Activated naive CD4-positive, alpha-beta T cell treated with anti-CD3 and anti-CD28 coated beads, Interleukin-2, amount 50 U/mL, for 24 hours (primary cell): ENCODE measurements around the gene FOXN3.

ENCODE experiments used
- H3K27ac Mint-ChIP-seq: one replicate; pipeline ENCODE4 v1.8.0; 2021; ENCODE audit warnings: mild to moderate bottlenecking, mixed read lengths
- H3K27me3 Mint-ChIP-seq: one replicate; pipeline ENCODE4 v1.8.0; 2021; ENCODE audit warnings: mixed read lengths
- H3K36me3 Mint-ChIP-seq: one replicate; pipeline ENCODE4 v1.8.0; 2021; ENCODE audit warnings: mixed read lengths
- H3K4me1 Mint-ChIP-seq: one replicate; pipeline ENCODE4 v1.8.0; 2021; ENCODE audit warnings: mixed read lengths
- H3K4me3 Mint-ChIP-seq: one replicate; pipeline ENCODE4 v1.8.0; 2021; ENCODE audit warnings: mild to moderate bottlenecking, mixed read lengths
- H3K9me3 Mint-ChIP-seq: one replicate; pipeline ENCODE4 v1.8.0; 2021; ENCODE audit warnings: mixed read lengths

Gene FOXN3

DNA sequence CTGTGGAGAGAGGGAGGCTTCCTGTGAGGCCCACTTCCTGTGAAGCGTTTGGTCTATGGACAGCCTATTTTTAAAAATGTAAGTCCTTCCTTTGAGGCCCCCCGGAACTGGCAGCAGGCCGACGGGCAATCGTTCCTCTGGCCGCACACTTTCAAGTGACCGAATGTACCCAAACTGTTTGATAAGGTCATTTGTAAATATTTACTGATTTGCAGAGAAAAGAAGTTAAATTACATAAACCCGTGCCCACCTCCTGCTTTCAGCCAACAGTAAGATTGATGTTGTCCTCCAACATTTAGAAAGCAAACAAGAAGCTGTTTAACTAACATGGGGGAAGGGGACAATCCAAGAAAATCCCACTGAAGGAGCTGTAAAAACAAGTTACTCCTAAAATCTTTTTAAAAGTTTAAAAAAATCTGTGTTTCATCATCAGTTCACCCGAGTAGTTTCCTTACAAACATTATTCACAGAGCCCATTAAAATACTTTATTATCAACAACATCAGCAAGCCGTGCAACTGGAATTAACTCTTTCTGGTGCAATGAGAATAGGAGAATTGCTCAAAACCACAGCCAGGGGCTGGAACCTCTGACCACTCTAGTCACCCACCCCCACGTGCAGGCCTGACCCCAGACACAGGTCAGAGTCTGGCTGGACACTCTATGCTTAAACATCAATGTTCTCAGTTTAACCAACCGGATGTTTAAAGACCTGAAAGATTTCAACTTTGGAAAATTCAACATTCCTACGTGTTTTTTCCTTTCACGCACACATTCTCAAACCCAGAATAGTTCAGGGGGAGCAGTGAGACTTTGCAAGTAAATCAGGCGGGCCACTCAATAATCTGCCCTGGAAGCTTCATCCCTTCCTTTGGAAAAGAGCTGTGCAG is 65.3 kb downstream of the FOXN3 start:
- Mint-ChIP-seq H3K27ac (peak overlapping the region; percentile 95), H3K27me3 (no peaks in the 10 kb centered on the region), H3K4me3 (peak overlapping the region; percentile 76), H3K9me3 (no peaks in the 10 kb centered on the region), H3K36me3 (peaks cover 24% of the 10 kb centered on the region), H3K4me1 (peaks cover 53% of the 10 kb centered on the region)

DNA sequence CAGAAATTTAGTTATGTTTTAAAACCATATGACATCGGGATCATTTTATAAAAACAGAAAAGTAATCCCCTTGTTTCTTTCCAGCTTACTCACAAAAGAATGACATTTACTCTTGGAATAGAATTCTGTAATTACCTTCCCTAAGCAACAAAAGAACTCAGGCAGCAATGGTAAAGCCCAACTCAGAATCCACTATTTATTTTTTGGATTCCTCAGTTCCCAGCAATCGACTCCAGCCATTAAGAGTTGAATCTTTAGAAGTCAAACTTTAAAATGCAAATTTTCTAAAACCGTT is 65.9 kb downstream of the FOXN3 start:
- Mint-ChIP-seq H3K4me1 (peaks cover 53% of the 10 kb centered on the region), H3K27ac (peak overlapping the region; percentile 95), H3K4me3 (peak overlapping the region; percentile 76), H3K27me3 (no peaks in the 10 kb centered on the region), H3K36me3 (peaks cover 26% of the 10 kb centered on the region), H3K9me3 (no peaks in the 10 kb centered on the region)

DNA sequence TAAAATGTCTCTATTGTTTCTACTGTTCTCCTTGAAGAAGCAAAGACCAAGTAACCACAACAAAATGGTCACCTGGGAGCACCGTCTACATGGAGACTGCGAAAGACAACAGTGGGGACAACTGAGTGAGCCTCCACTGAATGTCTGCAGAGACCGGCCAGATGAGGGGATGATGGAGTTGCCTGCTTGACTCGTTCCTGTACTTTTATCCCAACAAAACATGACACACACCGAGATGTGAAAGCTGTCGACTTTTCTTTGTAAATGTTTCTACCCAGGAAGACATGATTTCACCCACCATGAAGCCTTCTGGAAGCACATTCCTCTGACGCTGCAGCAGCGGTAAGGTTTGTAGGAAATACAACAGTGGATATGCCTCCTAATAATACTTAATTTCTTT is 66.9 kb downstream of the FOXN3 start:
- H3K36me3 Mint-ChIP-seq = peaks cover 26% of the 10 kb centered on the region
- H3K4me1 Mint-ChIP-seq = peaks cover 54% of the 10 kb centered on the region
- peak overlapping the region; percentile 64 for H3K4me3 Mint-ChIP-seq

DNA sequence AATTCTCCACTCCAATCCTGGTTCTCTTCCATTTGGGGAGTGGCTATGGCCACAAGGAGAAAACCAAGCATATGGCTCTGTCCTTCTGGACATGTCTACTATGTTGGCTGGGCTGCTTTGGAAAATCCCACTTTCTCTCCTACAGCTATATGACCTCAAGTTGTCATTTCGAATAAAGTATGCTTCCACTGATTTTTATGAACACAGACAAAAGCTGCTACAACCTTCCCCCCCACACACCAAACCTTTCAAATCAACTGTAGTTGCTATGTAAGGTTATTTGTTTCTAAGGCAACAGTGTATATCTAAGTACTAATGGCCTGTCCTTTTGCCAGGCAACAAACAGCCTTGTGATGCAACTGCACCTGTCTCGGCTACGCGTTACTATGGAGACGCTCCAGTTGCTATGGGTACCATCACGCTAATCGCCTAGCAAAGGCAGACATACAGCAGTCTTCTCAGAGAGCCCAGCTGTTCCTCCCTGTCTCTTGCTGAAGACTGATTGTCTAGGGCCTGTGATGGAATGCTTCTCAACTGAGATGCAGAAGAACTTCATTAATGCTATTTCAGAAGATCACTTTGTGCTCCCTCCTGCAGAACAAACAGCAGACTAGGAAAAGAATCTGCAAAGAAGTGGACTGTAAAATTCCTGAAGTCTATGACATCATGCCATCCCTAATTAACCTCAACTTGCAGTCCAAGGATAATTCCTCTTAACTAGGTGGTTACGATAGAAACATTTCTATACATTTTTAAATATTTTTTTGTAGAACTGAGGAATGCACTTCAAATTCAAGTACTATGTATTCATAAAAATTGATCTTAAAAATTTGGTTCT is 67.6 kb downstream of the FOXN3 start:
- Mint-ChIP-seq H3K27ac (no peak overlapping the region), H3K9me3 (no peaks in the 10 kb centered on the region), H3K36me3 (peaks cover 26% of the 10 kb centered on the region), H3K4me3 (no peak overlapping the region), H3K27me3 (no peaks in the 10 kb centered on the region), H3K4me1 (peaks cover 54% of the 10 kb centered on the region)

More for the DNA sequence above, 66.9 kb downstream of the FOXN3 start:
- peak overlapping the region; percentile 73 for H3K27ac Mint-ChIP-seq
- H3K27me3 Mint-ChIP-seq = no peaks in the 10 kb centered on the region
- no peaks in the 10 kb centered on the region for H3K9me3 Mint-ChIP-seq

DNA sequence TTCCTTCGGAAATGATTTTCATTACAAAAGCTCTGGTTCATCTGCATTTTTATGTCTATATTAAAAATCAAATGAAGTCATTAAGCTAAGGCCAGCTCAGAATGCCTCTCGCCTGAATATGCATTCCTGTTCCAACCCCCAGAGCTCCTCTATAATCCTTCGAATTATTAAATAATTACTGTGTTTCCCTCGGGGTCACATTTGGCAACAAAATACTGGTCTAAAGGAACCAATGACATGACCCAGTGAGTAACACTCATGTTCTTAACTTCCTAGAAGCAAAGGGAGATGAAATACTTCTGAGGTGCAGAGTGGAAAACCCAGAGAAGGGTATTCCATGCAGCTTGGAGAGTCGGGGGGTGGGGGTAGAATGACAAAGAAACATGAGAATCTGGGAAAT is 68.3 kb downstream of the FOXN3 start:
- H3K4me3 Mint-ChIP-seq = no peak overlapping the region
- peaks cover 29% of the 10 kb centered on the region for H3K36me3 Mint-ChIP-seq
- H3K4me1 Mint-ChIP-seq = peaks cover 54% of the 10 kb centered on the region
- H3K27ac Mint-ChIP-seq = no peak overlapping the region
- H3K27me3 Mint-ChIP-seq = no peaks in the 10 kb centered on the region
- no peaks in the 10 kb centered on the region for H3K9me3 Mint-ChIP-seq

DNA sequence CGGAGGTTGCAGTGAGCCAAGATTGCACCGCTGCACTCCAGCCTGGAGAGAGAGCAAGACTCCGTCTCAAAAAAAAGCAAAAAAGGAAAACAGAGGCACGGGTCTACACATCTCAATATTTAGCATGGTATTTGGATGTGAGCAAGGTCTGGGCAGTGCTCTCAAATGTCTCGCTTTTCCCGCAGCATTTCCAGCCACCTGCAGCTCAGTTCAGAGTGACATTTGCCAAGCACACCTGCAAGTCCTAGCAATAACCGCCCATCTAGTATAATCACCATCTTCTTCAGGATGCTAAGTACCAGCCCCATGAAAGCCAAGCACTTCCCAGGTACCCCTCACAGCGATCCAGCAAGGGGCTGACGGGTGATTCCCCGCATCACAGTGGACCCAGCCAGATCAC is 69.1 kb downstream of the FOXN3 start:
- Mint-ChIP-seq H3K36me3 (peaks cover 29% of the 10 kb centered on the region), H3K4me1 (peaks cover 50% of the 10 kb centered on the region), H3K27me3 (no peaks in the 10 kb centered on the region), H3K27ac (no peak overlapping the region), H3K9me3 (no peaks in the 10 kb centered on the region), H3K4me3 (no peak overlapping the region)

DNA sequence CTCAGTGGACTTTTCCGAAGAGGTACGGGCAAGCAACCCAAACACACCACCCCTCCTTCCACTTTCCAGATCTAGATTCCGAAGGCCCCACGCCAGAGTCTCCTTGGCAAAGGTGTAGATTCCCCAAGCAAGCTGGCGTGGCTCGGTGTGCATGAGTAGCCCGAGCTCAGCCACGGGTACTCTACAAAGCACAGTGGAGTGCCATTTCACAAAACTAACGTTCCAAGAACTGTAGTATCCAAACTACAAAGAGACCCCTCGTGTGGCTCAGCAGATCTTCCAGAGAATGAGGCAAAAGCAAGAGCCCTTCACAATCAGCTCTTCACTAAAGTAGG is 72.1 kb downstream of the FOXN3 start:
- H3K27ac Mint-ChIP-seq = no peak overlapping the region
- peaks cover 30% of the 10 kb centered on the region for H3K36me3 Mint-ChIP-seq
- no peaks in the 10 kb centered on the region for H3K9me3 Mint-ChIP-seq
- H3K4me3 Mint-ChIP-seq = no peak overlapping the region
- peaks cover 38% of the 10 kb centered on the region for H3K4me1 Mint-ChIP-seq
- no peaks in the 10 kb centered on the region for H3K27me3 Mint-ChIP-seq

DNA sequence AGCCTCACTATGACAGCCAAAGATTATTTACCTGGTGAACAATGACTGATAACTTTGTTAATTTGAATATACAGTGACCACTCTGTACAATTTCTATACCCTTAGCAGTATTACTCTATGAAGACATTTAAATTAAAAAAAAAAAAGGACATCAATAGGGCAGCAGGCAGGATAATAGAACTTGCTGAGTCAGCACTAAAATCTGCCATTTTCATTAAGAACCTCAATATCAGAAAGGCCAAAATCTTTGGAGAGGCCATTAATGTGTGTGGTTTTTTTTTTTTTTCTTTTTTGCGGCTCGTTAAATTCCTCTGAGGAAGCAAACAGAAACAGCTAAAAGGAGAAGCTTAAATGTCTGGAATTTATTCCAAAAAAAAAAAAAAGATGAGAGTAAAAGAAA is 73.7 kb downstream of the FOXN3 start:
- Mint-ChIP-seq H3K4me3 (no peak overlapping the region), H3K9me3 (no peaks in the 10 kb centered on the region), H3K27ac (no peak overlapping the region), H3K27me3 (no peaks in the 10 kb centered on the region), H3K36me3 (peaks cover 21% of the 10 kb centered on the region), H3K4me1 (peaks cover 38% of the 10 kb centered on the region)

DNA sequence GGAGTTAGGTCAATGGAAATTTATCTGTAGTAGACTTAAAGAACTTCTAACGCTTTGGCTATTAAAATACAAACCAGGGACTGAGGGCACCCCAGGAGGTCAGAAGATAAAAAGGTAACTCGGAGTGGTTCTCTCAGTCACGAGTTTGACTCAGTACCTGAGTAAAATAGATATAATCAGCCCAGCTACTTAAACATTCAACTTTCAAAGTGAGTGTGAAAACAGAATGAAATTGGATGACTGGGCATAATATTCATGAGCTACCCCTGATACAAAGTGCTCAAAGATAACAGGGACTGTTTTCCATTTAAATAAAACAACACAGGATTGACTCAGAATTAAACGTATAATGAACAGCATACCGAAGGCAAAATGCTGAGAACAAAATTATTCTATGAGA is 75.0 kb downstream of the FOXN3 start:
- Mint-ChIP-seq H3K9me3 (no peaks in the 10 kb centered on the region), H3K36me3 (peaks cover 14% of the 10 kb centered on the region), H3K27ac (no peak overlapping the region), H3K27me3 (no peaks in the 10 kb centered on the region), H3K4me3 (no peak overlapping the region), H3K4me1 (peaks cover 41% of the 10 kb centered on the region)

DNA sequence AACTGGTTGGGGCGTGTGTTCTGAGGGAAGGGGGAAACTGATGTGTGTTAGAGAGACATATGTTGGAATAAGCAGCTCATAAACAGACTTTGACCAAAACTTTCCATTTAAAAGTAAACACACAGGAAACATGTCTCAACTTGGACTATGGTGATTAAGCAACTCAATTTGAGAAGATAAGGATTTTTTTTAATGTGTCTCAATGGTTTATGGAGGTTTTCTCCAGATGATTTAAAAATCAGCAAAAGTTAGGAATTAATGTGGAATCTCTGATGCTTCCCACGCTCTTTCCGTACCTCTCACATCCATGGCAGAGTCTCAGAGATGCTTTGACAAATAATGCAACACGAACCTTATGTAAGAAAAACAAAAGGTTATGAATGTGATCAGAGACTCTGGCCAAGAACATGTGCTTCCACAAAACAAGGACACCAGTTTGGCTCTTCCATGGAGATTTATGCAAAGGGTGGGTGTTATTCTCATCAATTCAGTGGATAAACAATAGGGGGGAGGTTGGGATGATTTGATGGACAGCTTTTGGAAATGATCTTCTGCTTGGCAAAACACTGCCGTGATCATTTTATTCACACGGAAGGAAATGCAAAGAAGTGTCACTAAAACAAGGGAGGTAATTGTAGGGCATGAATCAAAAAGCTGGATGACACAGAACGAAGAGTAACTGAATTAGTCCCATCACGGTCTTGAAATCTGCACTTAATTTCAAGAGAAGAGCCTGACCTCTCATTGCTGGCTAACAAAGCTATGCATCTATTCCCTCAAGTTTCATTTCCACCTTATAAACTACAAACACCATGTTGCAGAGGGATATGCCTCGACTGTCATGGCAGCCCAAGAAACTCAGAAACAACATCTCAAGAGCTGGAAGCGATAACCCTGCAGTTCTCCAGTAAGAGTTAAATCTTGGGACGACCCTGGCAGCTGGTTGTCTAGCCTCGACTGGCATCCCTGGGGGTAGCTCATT is 76.5 kb downstream of the FOXN3 start:
- peaks cover 47% of the 10 kb centered on the region for H3K4me1 Mint-ChIP-seq
- H3K27me3 Mint-ChIP-seq = no peaks in the 10 kb centered on the region
- no peak overlapping the region for H3K4me3 Mint-ChIP-seq
- peaks cover 8% of the 10 kb centered on the region for H3K36me3 Mint-ChIP-seq
- no peaks in the 10 kb centered on the region for H3K9me3 Mint-ChIP-seq
- H3K27ac Mint-ChIP-seq = no peak overlapping the region

DNA sequence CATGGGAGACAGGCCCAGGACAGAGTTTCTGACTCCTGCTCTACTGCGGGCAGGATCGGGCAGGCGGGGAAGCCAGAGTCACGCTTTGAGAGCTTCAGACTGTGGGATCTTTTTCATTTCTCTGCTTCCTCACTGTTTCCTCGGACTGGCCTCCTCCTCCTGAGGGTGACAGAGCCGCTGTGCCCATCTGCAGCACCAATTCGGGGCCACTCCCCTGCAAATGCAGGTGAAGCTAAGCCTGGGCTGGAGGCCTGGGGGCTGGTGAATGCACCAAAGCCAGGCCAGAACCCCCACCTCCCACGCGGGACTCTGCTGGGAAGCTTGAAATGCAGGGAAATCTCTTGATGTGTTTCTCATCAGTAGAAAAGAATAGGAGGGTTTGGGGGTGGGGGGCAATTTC is 77.5 kb downstream of the FOXN3 start:
- no peaks in the 10 kb centered on the region for H3K27me3 Mint-ChIP-seq
- H3K4me1 Mint-ChIP-seq = peaks cover 47% of the 10 kb centered on the region
- peaks cover 8% of the 10 kb centered on the region for H3K36me3 Mint-ChIP-seq
- H3K27ac Mint-ChIP-seq = peak overlapping the region; percentile 21
- H3K9me3 Mint-ChIP-seq = no peaks in the 10 kb centered on the region
- H3K4me3 Mint-ChIP-seq = no peak overlapping the region

DNA sequence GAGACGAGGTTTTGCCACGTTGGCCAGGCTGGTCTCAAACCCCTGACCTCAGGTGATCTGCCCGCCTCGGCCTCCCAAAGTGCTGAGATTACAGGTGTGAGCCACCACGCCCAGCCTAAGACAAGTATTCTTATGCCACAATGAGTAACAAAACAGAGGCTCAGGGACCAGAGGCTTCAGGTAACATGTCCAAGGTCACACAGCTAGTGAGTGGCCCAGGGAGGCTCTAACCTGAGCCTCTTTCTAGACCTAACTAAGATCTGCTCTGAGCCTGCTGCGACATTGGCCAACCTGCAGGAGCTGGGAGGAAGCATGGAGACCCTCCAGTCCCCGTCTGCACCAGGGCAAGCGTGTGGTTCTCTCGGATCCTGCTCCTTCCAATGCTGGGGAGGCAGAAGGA is 77.9 kb downstream of the FOXN3 start:
- H3K27ac Mint-ChIP-seq = no peak overlapping the region
- no peaks in the 10 kb centered on the region for H3K9me3 Mint-ChIP-seq
- peaks cover 45% of the 10 kb centered on the region for H3K4me1 Mint-ChIP-seq
- no peak overlapping the region for H3K4me3 Mint-ChIP-seq
- peaks cover 6% of the 10 kb centered on the region for H3K36me3 Mint-ChIP-seq
- no peaks in the 10 kb centered on the region for H3K27me3 Mint-ChIP-seq

DNA sequence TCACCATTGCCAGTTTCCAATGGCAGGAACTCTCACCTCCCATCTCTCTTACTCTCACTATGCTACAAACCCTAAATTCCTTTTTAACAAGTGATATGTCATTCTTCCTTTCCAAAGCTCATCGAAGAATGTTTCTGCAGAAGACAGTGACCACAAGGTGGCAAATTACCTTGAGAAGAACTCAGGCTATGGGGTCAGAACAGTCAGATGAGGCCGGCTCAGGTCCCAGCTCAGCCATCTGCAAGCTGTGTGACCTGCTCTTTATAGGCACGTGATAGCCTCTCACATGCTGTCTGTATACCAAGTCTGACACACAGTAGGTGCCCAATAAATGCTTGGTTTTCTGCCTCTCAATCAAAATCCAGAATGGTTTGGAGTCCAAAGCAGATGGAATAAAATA is 80.7 kb downstream of the FOXN3 start:
- H3K9me3 Mint-ChIP-seq = no peaks in the 10 kb centered on the region
- peaks cover 46% of the 10 kb centered on the region for H3K4me1 Mint-ChIP-seq
- H3K27me3 Mint-ChIP-seq = no peaks in the 10 kb centered on the region
- peak overlapping the region; percentile 19 for H3K27ac Mint-ChIP-seq
- H3K36me3 Mint-ChIP-seq = peaks cover 10% of the 10 kb centered on the region
- H3K4me3 Mint-ChIP-seq = no peak overlapping the region

DNA sequence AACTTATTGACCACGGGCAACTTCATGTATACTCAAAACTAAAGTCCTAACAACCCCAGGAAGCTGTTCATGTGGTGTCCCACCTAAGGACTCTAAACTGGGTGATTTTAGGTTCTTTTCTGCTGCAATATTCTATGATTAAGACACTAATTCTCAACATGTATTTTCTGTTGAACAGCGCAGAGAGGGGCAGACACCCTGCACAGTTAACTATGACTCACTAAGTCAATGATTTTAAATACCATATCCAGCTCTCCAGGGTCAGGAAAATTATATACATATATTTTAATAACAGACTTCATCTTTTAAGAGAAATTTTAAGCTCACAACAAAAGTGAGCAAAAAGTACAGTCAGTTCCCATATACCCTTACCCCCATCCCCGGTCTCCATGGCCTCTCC is 85.0 kb downstream of the FOXN3 start:
- Mint-ChIP-seq H3K4me1 (peaks cover 55% of the 10 kb centered on the region), H3K36me3 (peaks cover 8% of the 10 kb centered on the region), H3K4me3 (no peak overlapping the region), H3K27ac (no peak overlapping the region), H3K9me3 (no peaks in the 10 kb centered on the region), H3K27me3 (no peaks in the 10 kb centered on the region)

DNA sequence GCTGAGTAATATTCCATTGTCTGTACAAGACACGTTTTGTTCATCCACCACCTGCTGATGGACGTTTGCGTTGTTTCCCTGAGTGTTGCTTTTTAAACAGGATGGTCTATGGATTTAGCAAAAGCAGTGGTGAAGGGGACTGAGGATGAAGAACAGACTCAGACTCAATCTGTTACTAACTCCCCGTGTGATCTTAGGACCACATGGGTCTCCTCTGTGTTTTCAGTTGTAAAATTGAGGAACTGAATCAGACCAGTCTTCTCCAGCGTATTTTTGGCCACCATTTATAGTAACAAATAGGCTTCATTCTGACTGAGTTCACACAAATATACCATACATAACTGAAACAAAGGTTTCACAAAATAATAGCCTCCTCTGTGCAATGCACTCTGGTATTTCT is 85.6 kb downstream of the FOXN3 start:
- Mint-ChIP-seq H3K27me3 (no peaks in the 10 kb centered on the region), H3K4me3 (no peak overlapping the region), H3K9me3 (no peaks in the 10 kb centered on the region), H3K4me1 (peaks cover 55% of the 10 kb centered on the region), H3K27ac (no peak overlapping the region), H3K36me3 (peaks cover 9% of the 10 kb centered on the region)
